GM18951 (cell line): ENCODE results near the gene RUSF1.
"Not testable (repeated sequence)": the region's sequence is repeated elsewhere in the genome, so short reads cannot be mapped to it uniquely, and the experiment has no call there.

Experiments
- POLR2A ChIP-seq: IDR thresholded peaks from 4 replicates; pipeline ENCODE4 v1.6.1; 2011; ENCODE audit warnings: mild to moderate bottlenecking; ENCODE audit not compliant: insufficient read length, insufficient read depth; ENCODE audit errors: extremely low read depth
- in situ Hi-C: fragments of 300-500 bp; cut with MboI; formaldehyde crosslinking; loops from one replicate; pipeline ENCODE4 v1.12.0; 2022; ENCODE audit warnings: low sequenced_read_pairs, mixed read lengths, inconsistent platforms; ENCODE audit not compliant: unreplicated experiment

RUSF1 gene

DNA sequence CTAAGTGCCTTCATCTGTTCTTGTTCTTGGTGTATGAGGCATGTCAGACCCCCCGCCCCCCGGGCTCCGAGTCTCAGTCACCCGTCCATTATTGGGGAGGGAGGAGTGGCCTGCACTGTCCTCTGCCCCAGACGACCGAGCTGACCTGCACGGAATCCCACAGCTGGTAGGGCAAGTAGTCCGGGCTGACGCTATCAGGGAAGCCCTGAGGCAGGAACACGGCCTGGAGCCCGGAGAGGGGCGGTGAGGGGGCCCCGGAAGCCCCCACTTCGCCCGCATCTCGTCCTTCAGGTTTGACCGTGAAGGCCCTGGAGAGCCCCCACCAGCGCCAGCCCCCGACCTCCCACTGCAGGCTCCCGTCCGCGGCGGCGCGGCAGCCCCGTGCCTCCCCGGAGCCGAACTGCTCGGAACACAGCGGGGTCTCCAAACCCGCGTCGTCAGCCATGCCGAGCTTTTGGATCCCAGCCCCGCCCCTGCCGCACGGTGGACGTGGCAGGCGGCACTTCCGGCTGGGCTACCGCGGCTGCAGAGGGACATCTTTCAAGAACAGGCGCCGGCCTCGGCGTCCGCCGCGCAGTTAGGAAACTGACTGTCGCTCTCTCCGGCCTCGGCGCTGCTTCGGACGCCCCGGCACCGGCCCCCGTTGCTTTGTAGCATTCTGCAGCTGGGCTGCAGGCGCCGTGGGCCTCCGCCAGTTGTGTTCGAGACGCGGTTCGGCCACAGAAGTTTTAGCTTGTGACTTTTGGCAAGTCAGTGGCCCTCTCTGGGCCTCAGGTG, at the start of gene RUSF1:
TSS of gene RUSF1 (minus strand) at position 463 of the 777 bp plus-strand sequence. CDS start at position 445, 18 bp downstream.
- TF ChIP-seq POLR2A = peak; percentile 93
- in situ Hi-C loops = loop anchor here (10.0 kb wide), 1 partner anchor 197 kb away; no protein-coding TSS in a partner anchor

GRCh38 chr16:31542763-31543162, 34.6 kb upstream of the RUSF1 start:
- no peak for TF ChIP-seq POLR2A
- in situ Hi-C loops = no loop called here

DNA sequence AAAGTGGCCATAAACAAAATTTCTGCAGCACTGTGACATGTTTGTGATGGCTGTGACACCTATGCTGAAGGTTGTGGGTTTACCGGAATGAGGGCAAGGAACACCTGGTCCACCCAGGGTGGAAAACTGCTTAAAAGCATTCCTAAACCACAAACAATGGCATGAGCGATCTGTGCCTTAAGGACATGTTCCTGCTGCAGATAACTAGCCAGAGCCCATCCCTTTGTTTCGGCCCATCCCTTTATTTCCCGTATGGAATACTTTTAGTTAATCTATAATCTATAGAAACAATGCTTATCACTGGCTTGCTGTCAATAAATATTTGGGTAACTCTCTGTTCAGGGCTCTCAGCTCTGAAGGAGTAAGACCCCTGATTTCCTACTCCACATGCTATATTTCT, 31.6 kb upstream of the RUSF1 start:
- in situ Hi-C loops = not testable (repeated sequence)

DNA sequence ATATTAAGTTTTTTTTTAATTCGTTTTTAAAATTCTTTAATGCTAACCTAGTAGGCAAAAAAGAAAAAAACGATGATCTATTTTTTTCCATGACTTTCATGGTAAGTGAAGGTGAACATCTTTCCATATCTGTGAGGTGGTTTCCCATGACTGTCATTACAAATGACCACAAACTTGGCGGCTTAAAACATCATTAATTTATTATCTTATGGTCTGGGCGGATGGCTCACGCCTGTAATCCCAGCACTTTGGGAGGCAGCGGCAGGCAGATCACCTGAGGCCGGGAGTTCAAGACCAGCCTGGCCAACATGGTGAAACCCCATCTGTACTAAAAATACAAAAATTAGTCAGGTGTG, 30.0 kb upstream of the RUSF1 start:
- in situ Hi-C loops = not testable (repeated sequence)

GRCh38 chr16:31537362-31538242, 29.4 kb upstream of the RUSF1 start:
- TF ChIP-seq POLR2A = no peak

DNA sequence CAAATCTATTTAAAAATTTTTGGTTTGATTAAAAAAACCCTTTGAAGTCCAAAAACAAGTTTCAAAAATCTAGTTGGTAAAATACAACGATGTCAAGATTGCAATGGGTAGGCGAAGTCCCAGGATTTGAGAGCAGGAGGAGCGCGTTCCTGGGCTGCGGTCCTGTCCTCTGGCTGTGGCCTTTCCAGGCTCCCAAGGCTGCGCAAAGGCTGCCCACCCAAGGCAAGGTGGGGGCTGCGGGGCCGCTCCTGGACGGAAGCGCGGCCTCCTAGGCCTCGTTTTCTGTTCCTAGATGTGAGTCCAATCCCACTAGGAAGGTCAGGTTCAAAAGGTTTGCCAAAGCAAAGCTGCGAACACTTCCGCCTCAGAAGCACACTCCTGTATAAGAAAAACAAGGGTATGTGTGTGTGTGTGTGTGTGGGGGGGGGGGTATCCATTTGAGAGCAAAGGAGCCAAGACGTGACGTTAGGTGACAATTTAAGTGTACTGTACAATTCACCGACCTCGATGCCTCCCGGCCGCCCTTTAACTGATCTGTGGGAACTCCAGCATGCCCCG, 28.7 kb upstream of the RUSF1 start:
- in situ Hi-C loops = no loop called here
- TF ChIP-seq POLR2A = no peak

More at GRCh38 chr16:31537362-31538242, 29.4 kb upstream of the RUSF1 start:
- in situ Hi-C loops = no loop called here

DNA sequence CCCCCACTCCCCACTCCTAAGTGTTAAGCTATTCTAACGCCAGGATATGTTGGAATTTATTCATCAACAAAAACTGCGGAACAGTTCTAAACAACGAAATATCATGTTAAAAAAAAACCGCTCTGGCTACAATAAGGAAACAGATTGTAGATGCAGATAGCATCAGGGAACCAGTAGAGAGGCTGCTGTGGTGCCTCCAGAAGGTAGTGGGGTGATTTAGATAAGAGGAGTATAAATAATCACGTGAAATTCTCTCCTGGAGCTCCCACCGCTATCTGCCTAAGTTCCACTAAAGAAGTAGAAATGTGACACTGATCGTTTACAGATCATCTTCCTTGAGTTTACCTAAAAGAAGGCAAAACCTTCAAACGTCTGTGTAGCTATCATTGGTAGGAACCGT, 27.5 kb upstream of the RUSF1 start:
- in situ Hi-C loops = no loop called here
- no peak for TF ChIP-seq POLR2A

- in situ Hi-C loops = no loop called here
- no peak for TF ChIP-seq POLR2A
Observed at GRCh38 chr16:31532896-31533295, 24.7 kb upstream of the RUSF1 start.

DNA sequence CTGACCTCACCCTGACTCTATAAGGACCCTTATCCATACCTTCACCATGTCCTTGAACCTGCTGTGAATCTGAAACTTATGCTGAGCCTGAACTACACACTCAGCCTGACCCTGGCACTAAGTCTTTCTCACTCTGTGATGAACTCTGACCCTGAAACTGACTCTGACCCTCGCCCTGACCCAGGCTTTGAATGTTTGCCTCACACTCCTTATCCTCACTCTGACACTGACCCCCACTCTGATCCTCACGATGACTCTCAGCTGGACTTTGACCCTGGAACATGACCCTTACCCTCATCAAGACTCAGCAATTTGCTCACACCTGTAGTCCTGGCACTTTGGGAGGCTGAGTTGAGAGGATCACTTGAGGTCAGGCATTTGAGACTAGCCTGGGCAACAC, 23.9 kb upstream of the RUSF1 start:
- in situ Hi-C loops = no loop called here
- TF ChIP-seq POLR2A = no peak

DNA sequence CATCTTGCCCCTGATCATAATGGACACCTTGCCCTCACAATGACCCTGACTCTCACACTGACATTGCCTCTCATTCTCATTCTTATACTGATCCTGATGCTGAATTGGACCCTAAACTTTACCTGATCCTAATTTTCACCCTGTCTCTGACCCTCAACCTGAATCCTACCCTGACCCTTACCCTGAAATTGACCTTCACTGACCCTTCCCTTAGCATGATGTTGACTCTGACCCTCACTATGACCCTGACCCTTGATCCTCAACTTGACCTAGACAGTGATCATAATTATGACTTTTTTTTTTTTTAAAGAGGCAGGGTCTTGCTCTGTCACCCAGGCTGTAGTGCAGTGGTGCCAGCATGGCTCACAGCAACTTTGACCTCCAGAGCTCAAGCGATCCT, 22.9 kb upstream of the RUSF1 start:
- in situ Hi-C loops = no loop called here
- TF ChIP-seq POLR2A = no peak

- in situ Hi-C loops = no loop called here
- no peak for TF ChIP-seq POLR2A
Observed at GRCh38 chr16:31530405-31530804, 22.2 kb upstream of the RUSF1 start.

GRCh38 chr16:31529937-31530312, 21.7 kb upstream of the RUSF1 start:
- no peak for TF ChIP-seq POLR2A
- in situ Hi-C loops = no loop called here

GRCh38 chr16:31529108-31529936, 21.1 kb upstream of the RUSF1 start:
- TF ChIP-seq POLR2A = no peak
- in situ Hi-C loops = no loop called here

GRCh38 chr16:31528523-31529107, 20.4 kb upstream of the RUSF1 start:
- in situ Hi-C loops = no loop called here

More at GRCh38 chr16:31528523-31529107, 20.4 kb upstream of the RUSF1 start:
- no peak for TF ChIP-seq POLR2A
